ENCODE results near the gene HS1BP3.

HS1BP3 gene

GRCh38 chr2:20570249-20570648 is 80.6 kb downstream of the HS1BP3 start:
- DNase-seq (ENCODE audit: low read depth) = no peak

DNA sequence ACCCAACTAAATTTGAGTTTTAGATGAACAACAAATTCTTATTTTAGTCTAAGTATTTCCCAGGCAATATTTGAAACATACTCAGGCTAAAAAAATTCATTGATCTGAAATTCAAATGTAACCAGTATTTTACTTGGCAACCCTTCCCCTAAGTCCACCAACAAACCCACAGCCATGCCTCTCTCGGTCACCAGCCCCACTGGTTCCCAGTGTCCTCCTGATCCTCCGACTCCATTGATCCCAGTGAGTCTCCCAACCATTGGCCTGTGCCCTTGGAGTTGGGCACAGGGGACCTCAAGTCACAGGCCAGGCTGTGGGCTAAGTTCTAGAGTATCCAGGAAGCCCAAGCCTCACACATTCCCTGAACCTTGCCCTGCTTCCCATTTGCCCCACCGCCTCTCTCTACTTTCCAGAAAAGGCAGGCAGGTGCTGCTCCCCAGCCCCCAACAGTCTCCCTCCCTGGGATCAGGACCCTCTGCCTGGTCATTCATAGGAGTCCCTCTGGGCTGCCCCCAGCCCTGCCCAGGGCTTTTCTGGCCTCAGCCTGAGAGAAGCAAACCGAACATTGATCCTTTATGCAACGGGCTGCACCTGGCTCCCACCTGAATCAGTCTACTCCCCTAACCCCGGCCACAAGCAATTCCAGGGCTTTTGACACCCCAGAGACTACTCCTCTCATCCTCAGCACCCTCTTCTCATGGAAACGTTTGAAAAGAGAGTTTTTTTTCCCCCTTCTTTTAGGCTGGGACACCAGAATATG is 81.3 kb downstream of the HS1BP3 start:
- DNase-seq (ENCODE audit: low read depth) = no peak

DNA sequence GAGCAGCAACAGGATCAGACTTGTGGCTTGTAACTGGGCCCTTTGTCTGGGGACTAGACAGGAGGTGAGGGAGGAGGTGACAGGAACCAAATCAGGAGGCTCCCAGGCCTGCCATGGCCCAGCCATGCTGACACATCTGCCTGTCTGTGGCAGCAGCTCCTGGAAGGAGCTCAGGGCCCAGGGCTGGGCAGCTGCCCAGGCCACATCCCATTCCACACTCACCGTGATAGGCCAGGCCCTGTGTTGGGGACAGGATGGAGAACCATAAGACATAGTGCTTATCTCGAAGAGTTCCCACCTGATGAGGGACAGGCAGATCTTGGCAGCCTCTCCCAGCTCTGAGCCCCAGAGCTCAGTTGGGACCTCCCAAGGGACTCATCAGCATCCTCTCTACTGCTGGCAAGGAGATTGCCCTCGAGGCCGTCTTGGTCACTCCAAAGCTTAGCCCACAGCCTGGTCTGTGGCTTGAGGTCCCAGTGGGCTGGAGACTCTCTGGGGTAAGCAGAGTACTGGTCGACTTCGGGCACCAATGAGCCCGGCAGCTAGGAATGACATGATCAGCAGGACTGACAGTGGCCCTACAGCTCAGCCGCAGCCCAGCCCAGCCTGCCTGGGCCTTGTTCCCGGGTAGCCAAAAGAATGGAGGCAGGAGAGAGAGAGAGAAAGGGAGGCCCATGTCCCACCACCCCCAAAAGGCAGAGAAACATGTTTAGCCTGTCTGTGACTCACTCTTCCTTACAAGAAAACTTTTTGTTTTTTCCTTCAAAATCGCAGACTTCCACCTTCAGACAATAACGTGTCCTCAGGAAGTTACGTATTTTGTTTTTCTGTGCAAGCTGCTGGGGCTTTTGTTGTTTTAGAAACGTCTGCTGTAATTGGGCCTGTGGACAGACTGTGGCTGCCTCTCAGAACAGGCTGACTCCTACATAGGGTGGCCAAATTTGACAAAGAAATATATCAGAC is 82.1 kb downstream of the HS1BP3 start:
- DNase-seq (ENCODE audit: low read depth) = no peak

DNA sequence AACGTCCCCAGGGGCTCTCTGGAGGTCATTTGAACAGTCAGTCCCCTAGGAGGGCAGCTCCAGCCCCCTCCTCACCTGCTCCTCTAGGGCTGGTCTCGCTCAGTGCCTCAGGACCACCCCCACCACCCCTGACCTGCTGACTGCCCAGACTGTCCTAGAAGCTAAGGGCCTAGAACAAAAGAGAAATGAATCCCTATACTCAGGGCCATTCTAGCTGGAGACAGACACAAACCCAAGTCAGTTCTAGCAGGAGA is 83.0 kb downstream of the HS1BP3 start:
- no peak for DNase-seq (ENCODE audit: low read depth)
